CD14-positive monocyte (primary cell): Measurements from ENCODE around the gene WDR17. TPM values are rescaled to one million over a fixed set of nuclear protein-coding genes. Genes with fewer than 3 reads are reported as not detected.

Experiments
- DNase-seq, 3 donors: peaks; one replicate each; pipeline ENCODE4 v3.0.0-alpha.2; 2011 to 2022
- H2AFZ ChIP-seq: 2 replicates; pipeline ENCODE4 v1.6.0; 2012; ENCODE audit warnings: mild to moderate bottlenecking, low read depth, low read length, inconsistent platforms; ENCODE audit not compliant: insufficient read depth, poor library complexity, severe bottlenecking
- H3K27ac ChIP-seq, 2 donors: 1 replicate in 1 of 2; 2 replicates in 1 of 2; pipeline ENCODE4 v1.5.1; 2012 to 2013; ENCODE audit warnings: low read length in 2 of 2, control low read depth in 1 of 2, inconsistent platforms in 1 of 2, low read depth in 1 of 2, mild to moderate bottlenecking in 1 of 2
- H3K27me3 ChIP-seq, 2 donors: one replicate each; pipeline versions ENCODE4 v1.6.0 to v1.6.1; 2011 to 2013; ENCODE audit warnings: low read length in 2 of 2; ENCODE audit not compliant: control insufficient read depth in 2 of 2, insufficient read depth in 2 of 2
- H3K36me3 ChIP-seq, 2 donors: replicated peaks in 1 of 2; 1 replicate in 1 of 2; 2 replicates in 1 of 2; pipeline versions ENCODE4 v1.5.1 to v1.6.1; 2012 to 2013; ENCODE audit warnings: low read length in 2 of 2, control low read depth in 1 of 2, inconsistent platforms in 1 of 2, mild to moderate bottlenecking in 1 of 2; ENCODE audit not compliant: insufficient read depth in 2 of 2, control insufficient read depth in 1 of 2
- H3K4me1 ChIP-seq, 2 donors: 1 replicate in 1 of 2; 2 replicates in 1 of 2; pipeline versions ENCODE4 v1.5.1 to v1.6.1; 2012 to 2013; ENCODE audit warnings: low read length in 2 of 2, control low read depth in 1 of 2, inconsistent platforms in 1 of 2, mild to moderate bottlenecking in 1 of 2, moderate library complexity in 1 of 2; ENCODE audit not compliant: insufficient read depth in 2 of 2, control insufficient read depth in 1 of 2
- H3K4me2 ChIP-seq: replicated peaks from 2 replicates; pipeline ENCODE3; 2012; ENCODE audit warnings: low read length, moderate library complexity, mild to moderate bottlenecking; ENCODE audit not compliant: poor library complexity, severe bottlenecking; ENCODE audit errors: extremely low read depth
- H3K4me3 ChIP-seq, 3 experiments: fragments of 200-600 bp in 1 of 3; sonication (generic) in 1 of 3; replicated peaks in 1 of 3; 1 replicate in 2 of 3; 2 replicates in 1 of 3; pipeline ENCODE4 v1.5.1; 2011 to 2013; ENCODE audit warnings: low read length in 3 of 3, mild to moderate bottlenecking in 3 of 3, control low read depth in 2 of 3, low read depth in 2 of 3, inconsistent platforms in 1 of 3, moderate library complexity in 1 of 3
- H3K79me2 ChIP-seq: 2 replicates; pipeline ENCODE4 v1.6.0; 2012; ENCODE audit warnings: mild to moderate bottlenecking, control low read depth, inconsistent platforms, low read length, moderate library complexity; ENCODE audit not compliant: insufficient read depth
- H3K9ac ChIP-seq: 2 replicates; pipeline ENCODE4 v1.6.0; 2017; ENCODE audit warnings: low read length, mild to moderate bottlenecking; ENCODE audit not compliant: insufficient read depth, poor library complexity, severe bottlenecking
- H3K9me3 ChIP-seq, 2 donors: replicated peaks in 1 of 2; 1 replicate in 1 of 2; 2 replicates in 1 of 2; pipeline versions ENCODE4 v1.5.1 to v1.6.1; 2012 to 2013; ENCODE audit warnings: low read length in 2 of 2, control low read depth in 1 of 2; ENCODE audit not compliant: control insufficient read depth in 1 of 2, insufficient read depth in 1 of 2
- H4K20me1 ChIP-seq: 2 replicates; pipeline ENCODE4 v1.6.0; 2012; ENCODE audit warnings: mild to moderate bottlenecking, low read length, control low read depth, moderate library complexity; ENCODE audit not compliant: insufficient read depth
- H3K27ac Mint-ChIP-seq, 7 donors: one replicate each; pipeline ENCODE4 v1.8.0; 2020; ENCODE audit warnings: mild to moderate bottlenecking in 7 of 7, mixed read lengths in 7 of 7, moderate library complexity in 6 of 7, inconsistent platforms in 2 of 7
- H3K27me3 Mint-ChIP-seq, 3 donors: one replicate each; pipeline ENCODE4 v1.8.0; 2021 to 2022; ENCODE audit warnings: low read depth in 3 of 3, mild to moderate bottlenecking in 3 of 3, mixed read lengths in 3 of 3, moderate library complexity in 3 of 3, inconsistent platforms in 1 of 3
- H3K36me3 Mint-ChIP-seq, 2 donors: one replicate each; pipeline ENCODE4 v1.8.0; 2020; ENCODE audit warnings: mixed read lengths in 2 of 2, inconsistent platforms in 1 of 2, mild to moderate bottlenecking in 1 of 2
- H3K4me1 Mint-ChIP-seq: one replicate; pipeline ENCODE4 v1.8.0; 2020; ENCODE audit warnings: mild to moderate bottlenecking, mixed read lengths
- H3K4me3 Mint-ChIP-seq, 2 donors: one replicate each; pipeline ENCODE4 v1.8.0; 2020; ENCODE audit warnings: mild to moderate bottlenecking in 2 of 2, mixed read lengths in 2 of 2, moderate library complexity in 1 of 2
- H3K9me3 Mint-ChIP-seq, 7 donors: one replicate each; pipeline ENCODE4 v1.8.0; 2020 to 2022; ENCODE audit warnings: mixed read lengths in 7 of 7, mild to moderate bottlenecking in 6 of 7, moderate library complexity in 6 of 7, inconsistent platforms in 2 of 7
- CTCF ChIP-seq: fragments of 200-600 bp; IDR thresholded peaks from one replicate; pipeline ENCODE4 v1.8.0; 2022; ENCODE audit warnings: antibody characterized with exemption, mild to moderate bottlenecking
- WGBS: methylation state at CpG from one replicate; pipeline ENCODE4 v1.1.5; 2013; ENCODE audit warnings: missing lambda C conversion rate; ENCODE audit not compliant: insufficient coverage; 5-methylcytosine and 5-hydroxymethylcytosine counted together
- intact Hi-C, 2 donors: fragments of 100-400 bp; cut with micrococcal nuclease; formaldehyde crosslinking; loops; one replicate each; pipeline versions ENCODE4 v1.15.0 to v1.15.1; 2023
- polyA plus RNA-seq, 3 donors: library from polyadenylated mRNA; depleted of rRNA in 1 of 3; unstranded in 2 of 3; stranded (reverse) in 1 of 3; fragments of 300-500 nt in 2 of 3; fragments of >200 nt in 1 of 3; fragmentation: Illumina TruSeq in 2 of 3; gene quantifications; 1 replicate in 2 of 3; 2 replicates in 1 of 3; pipeline ENCODE4 v1.2.3, GENCODE V29; 2012 to 2021

Gene WDR17
- polyA plus RNA-seq, 3 donors = 0.22 to 2.1 (median 1.1) TPM

GRCh38 chr4:176034499-176034898, 31.1 kb upstream of the WDR17 start:
- Histone ChIP-seq H4K20me1 (no peaks in the 10 kb centered on the region), H3K4me2 (no peak overlapping the region), H3K79me2 (no peaks in the 10 kb centered on the region), H3K4me3 (no peak overlapping the region), H2AFZ (no peak overlapping the region), H3K36me3 (no peaks in the 10 kb centered on the region), H3K4me1 (no peaks in the 10 kb centered on the region), H3K27me3 (no peaks in the 10 kb centered on the region), H3K27ac (no peak overlapping the region), H3K9me3 (no peaks in the 10 kb centered on the region), H3K9ac (no peak overlapping the region)
- no peaks in the 10 kb centered on the region for H3K36me3 Mint-ChIP-seq
- no peaks in the 10 kb centered on the region for H3K4me1 Mint-ChIP-seq
- TF ChIP-seq CTCF = peak; percentile 65
- H3K4me3 Mint-ChIP-seq = no peak overlapping the region
- peak; percentile 17 to 40 (median 35) for DNase-seq
- peaks cover 0 to 4% (median 0%) of the 10 kb centered on the region in 3 donors for H3K27me3 Mint-ChIP-seq
- intact Hi-C loops = no loop called here
- WGBS = no CpG with 5 or more reads among the region's 1 CpG
- H3K9me3 Mint-ChIP-seq = peaks cover 0 to 1% (median 0%) of the 10 kb centered on the region in 7 donors
- H3K27ac Mint-ChIP-seq = no peak overlapping the region

- no peak for TF ChIP-seq CTCF
- Histone ChIP-seq H3K4me2 (no peak overlapping the region), H3K27ac (no peak overlapping the region), H3K9ac (no peak overlapping the region), H3K9me3 (no peaks in the 10 kb centered on the region), H3K4me3 (no peak overlapping the region), H3K4me1 (no peaks in the 10 kb centered on the region), H4K20me1 (no peaks in the 10 kb centered on the region), H3K36me3 (no peaks in the 10 kb centered on the region), H3K27me3 (no peaks in the 10 kb centered on the region), H2AFZ (no peak overlapping the region), H3K79me2 (no peaks in the 10 kb centered on the region)
- Mint-ChIP-seq H3K4me1 (no peaks in the 10 kb centered on the region), H3K27me3 (peaks cover 0 to 4% (median 0%) of the 10 kb centered on the region in 3 donors), H3K9me3 (peaks cover 0 to 3% (median 0%) of the 10 kb centered on the region in 7 donors), H3K27ac (no peak overlapping the region), H3K36me3 (no peaks in the 10 kb centered on the region), H3K4me3 (no peak overlapping the region)
- DNase-seq = no peak
- WGBS = 94% methylated on average over 3 of the region's 5 CpGs
- intact Hi-C loops = loop anchor here (5.0 kb wide), 1 partner anchor 307 kb away; no protein-coding TSS in a partner anchor
These were observed 30.7 kb upstream of the WDR17 start for GRCh38 chr4:176034936-176035335.
